ENCODE data around the gene MYO10.
"Not testable (repeated sequence)": the region's sequence is repeated elsewhere in the genome, so short reads cannot be mapped to it uniquely, and the experiment has no call there.

MYO10 gene

DNA sequence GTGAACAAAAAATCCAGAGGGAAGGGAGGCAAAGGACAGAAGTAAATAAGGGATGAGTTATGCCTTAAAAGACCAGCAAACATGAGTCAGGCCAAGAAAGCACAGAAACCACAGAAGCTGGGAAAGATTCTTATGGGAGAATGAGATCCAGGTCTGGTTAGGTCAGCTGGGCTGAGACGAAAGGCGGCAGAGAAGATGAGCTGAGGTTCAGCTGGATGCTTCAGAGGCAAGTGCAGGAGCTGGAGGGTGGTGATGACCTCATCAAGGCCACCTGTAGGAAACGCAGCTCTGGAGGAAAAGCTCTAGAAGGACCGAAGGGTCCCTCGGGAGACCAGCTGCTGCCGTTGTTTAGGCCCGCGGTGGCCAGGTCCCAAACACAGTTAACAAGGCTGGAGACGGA, 152.0 kb downstream of the MYO10 start:
- DNase-seq (ENCODE audit: low spot score), result no peak

DNA sequence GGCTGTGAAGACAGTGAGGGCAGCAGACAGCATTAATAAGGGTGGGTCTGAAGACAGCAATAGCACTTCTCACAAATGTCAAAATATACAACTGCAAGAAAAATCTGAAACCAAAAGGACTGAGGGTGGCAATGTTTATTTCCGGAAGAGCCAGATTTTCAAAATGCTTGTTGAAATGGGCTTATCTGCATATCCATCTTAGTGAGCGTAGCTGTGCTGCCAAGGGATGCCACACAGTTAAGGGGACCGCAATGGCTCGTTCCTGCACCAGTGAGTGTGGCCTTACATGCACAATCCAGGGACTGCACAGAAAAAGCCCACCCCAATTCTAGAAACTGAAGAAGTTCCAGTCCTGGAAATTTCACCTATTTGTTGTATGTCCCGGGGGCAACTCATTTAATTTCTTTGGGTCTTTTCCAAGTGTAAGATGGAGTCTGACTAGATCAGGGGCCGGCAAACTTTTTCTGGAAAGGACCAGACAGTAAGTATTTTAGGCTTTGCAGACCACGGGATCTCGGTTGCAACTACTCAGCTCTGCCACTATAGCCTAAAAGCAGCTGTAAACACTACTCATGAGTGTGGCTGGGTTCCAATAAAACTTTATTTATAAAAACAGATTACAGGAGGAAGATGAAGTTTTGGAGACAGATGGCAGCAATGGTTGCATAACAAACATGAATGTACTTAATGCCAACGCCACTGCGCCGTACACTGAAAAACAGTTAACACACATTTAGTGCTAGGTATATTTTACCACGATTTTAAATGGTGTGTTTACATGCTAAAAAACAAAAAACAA, 154.1 kb downstream of the MYO10 start:
- no peak for DNase-seq (ENCODE audit: low spot score)

GRCh38 chr5:16780325-16780724, 155.8 kb downstream of the MYO10 start:
- no peak for DNase-seq (ENCODE audit: low spot score)

GRCh38 chr5:16777432-16777831, 158.7 kb downstream of the MYO10 start:
- DNase-seq (ENCODE audit: low spot score), result no peak

GRCh38 chr5:16776611-16777251, 159.4 kb downstream of the MYO10 start:
- peak; percentile 41 for DNase-seq (ENCODE audit: low spot score)

DNA sequence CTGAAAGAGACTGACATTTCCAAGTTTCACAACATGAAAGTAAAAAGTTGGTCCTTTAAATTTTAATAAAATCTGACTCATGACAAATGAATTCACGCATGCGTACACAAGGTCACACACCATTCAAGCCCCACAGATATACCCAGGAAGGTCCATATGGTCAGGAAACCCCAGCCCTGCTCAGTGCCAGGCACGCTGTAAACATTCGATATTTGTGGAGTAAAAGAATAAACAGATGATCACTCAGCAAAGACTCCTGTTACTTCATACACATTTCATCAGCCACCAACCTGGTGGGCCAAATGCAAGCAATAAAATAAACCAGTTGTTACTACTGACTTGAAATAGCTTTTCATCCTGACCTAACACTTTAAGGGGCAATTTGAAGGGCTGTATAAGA, 161.3 kb downstream of the MYO10 start:
- no peak for DNase-seq (ENCODE audit: low spot score)

GRCh38 chr5:16773991-16774390, 162.1 kb downstream of the MYO10 start:
- peak; percentile 26 for DNase-seq (ENCODE audit: low spot score)

- no peak for DNase-seq (ENCODE audit: low spot score)
These were observed 163.5 kb downstream of the MYO10 start for GRCh38 chr5:16772556-16772955.

DNA sequence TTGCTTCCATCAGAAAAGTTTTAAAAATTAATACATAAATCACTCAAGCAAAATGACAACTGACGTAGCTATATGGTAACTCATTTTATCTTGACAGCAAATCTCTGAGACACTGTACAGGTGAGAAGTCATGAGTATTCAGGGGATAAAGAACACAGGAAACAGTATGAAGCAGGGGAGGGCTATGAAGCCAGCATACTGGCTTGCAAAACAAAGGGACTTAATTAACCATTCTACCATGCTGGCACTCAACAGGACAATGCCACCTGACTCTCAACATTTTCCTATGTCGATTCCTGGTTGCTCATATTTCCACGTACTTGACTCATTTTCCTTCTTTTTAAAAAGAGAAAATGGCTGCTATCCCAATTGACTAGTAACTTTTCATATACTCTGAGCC, 167.9 kb downstream of the MYO10 start:
- no peak for DNase-seq (ENCODE audit: low spot score)

DNA sequence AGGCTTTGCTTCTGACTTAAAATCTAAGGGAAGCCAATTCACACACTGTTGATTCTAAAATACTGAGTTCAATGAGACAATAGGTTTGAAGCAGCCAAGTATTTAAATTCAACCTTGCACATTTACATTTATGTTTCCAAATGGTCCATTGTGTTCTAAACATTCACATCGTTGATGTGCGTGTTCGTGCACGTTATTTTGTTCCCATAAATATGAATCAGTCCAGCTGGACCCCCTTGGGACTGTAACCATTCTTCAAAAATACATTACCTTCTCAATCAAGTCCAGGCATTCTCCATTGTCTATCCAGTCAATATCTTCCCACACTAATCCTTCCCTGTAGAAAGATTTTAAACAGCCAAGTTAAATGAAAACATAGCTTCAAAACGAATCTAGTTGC, 172.9 kb downstream of the MYO10 start:
- no peak for DNase-seq (ENCODE audit: low spot score)

- no peak for DNase-seq (ENCODE audit: low spot score)
These were observed 176.8 kb downstream of the MYO10 start for GRCh38 chr5:16759147-16759773.

DNA sequence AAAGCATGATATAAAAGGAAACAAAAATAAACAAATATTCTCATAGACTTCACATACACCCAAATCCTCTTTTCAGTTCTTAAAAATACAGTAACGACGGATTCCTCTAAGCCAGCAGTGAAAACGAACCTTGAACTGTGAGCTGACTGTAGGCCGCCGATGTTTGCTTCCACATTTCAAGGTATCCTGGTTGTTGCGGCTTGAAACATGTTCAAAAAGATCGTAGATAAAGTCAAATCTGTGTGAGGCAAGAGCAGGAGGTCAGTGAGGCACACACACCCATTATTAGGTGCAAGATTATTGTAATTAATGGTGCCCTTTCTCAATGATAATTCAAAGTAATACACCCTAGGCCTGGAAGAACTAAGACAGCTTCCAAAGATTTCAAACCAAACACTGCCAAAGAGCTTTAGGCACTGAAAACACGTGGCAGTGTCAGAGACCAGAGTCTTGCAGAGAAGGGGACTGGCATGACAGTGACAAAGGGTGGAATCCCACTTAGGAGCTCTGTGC, 178.0 kb downstream of the MYO10 start:
- DNase-seq (ENCODE audit: low spot score), result no peak

- DNase-seq (ENCODE audit: low spot score), result not testable (repeated sequence)
These were observed 178.5 kb downstream of the MYO10 start for GRCh38 chr5:16757577-16757976.

GRCh38 chr5:16757146-16757545, 178.9 kb downstream of the MYO10 start:
- no peak for DNase-seq (ENCODE audit: low spot score)

GRCh38 chr5:16756692-16757091, 179.4 kb downstream of the MYO10 start:
- no peak for DNase-seq (ENCODE audit: low spot score)

- no peak for DNase-seq (ENCODE audit: low spot score)
These were observed 180.4 kb downstream of the MYO10 start for GRCh38 chr5:16755641-16756040.

DNA sequence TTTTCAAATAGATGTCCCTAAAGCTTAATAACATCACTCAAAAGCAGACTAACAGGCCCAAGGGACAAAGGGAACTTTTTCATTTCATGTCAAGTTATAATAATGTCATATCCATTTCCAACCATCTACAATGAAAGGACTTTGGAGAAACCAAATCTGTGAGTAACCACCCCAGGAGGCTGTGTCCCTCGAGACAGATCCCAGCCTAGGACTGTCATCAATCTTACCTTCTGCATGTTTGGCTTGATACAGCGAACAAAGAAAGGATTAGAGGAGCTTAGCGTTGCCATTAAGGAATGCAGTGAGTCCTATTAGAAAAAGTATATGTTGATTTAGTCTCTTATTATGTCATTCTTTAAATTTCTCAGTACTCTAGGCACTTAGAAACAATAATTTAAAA, 181.5 kb downstream of the MYO10 start:
- peak; percentile 55 for DNase-seq (ENCODE audit: low spot score)

DNA sequence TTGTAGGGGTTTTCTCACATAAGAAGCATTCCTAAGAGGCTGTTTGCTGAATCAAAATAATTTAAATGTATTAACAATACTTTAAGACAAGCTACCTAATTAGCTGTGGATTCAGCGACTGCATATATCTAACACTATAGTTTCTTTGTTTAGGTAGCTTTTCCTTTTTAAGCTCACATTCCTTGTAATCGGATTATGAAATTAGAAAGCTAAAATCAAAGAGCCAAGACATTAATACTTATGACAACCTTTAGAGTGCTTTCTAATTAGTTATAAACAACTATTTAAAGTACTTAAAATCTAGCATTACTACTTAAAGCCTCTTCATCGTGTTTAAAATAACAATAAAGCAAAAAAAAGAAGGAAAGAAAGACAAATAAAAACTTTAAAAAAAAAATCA, 182.0 kb downstream of the MYO10 start:
- no peak for DNase-seq (ENCODE audit: low spot score)

DNA sequence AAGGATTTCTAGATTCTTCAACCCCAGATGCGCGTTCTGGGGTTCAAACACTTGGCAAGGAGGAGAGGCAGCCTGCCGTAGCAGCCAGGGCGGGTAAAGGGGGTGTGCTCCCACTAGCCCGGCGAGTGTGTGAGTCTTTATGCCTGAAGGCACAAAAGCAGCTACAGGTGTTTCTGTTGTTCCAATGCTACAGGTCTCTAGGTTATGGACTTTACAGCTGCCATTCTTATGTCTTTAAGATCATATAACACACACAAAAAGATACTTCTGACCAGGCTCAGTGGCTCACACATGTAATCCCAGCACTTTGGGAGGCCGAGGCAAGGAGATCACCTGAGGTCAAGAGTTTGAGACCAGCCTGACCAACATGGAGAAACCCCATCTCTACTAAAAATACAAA, 185.6 kb downstream of the MYO10 start:
- DNase-seq (ENCODE audit: low spot score), result no peak

DNA sequence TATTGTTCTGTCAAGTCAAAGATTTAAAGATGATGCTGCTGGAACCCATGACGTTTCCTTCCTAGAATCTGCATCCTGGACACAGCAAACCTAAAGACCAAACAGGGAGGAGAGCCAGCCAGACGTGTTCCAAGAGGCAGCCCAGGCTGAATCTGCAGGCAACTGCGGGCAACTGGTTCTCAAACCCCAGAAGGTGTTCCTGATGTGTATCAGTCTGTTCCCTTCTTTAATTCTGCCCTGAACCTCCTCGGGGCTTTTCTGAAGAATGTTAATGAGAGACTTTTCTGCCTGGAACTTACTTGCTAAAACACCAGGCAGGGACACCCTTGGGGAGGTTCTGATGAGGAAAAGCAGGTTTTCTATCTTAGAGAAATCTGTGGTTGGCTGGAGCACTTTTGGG, 186.5 kb downstream of the MYO10 start:
- DNase-seq (ENCODE audit: low spot score), result no peak

DNA sequence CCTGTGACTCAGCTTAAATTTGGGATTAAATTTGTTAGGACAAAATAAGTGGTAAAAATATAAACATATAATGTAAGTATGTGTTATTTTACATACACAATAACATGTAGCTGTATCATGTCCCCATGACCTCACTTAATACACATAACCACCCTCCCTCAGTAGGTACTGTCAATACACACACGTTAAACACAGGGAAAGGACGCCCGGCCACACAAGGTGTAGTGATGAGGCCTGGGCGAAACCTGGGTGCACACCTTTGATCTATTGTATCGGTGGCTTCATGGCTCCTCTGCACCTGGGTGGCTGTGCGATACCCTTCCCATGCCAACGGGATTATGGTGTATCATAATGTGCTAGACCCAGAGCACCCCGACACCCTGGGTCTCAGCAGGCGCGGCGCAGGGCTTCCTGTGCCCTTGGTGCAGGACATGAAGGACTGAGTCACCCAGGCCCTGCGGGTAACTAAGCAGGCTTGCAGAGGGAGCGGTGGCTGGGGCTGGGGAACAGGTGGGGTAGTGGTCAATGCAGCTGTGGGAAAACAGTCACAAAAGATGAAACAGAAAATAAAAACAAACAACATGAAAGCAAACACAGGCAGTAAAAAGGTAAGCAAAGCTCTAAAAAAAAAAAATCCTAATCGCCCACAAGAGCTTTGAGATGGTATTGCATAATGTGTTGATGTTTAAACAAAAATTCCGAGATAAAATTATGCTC, 191.8 kb downstream of the MYO10 start:
- no peak for DNase-seq (ENCODE audit: low spot score)

DNA sequence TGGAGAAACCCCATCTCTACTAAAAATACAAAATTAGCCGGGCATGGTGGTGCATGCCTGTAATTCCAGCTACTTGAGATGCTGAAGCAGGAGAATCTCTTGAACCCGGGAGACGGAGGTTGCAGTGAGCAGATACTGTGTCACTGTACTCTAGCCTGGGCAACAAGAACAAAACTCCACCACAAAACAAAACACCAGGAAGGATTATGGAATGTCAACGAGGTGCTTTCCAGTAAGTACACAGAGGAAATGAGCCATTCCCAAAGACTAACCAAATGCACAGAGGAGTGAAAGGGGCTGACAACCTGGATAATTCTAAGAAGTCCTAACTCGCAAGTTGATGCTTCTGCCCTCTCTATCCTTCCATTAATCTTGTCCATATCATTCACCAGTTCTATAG, 193.2 kb downstream of the MYO10 start:
- no peak for DNase-seq (ENCODE audit: low spot score)
